Liver (tissue), 3 donors: ENCODE results near the gene ASF1B.

Experiments
- EGR1 ChIP-seq, 2 donors: IDR thresholded peaks; 2 replicates each; pipeline ENCODE4 v1.6.1; 2016 to 2018; ENCODE audit warnings: antibody characterized with exemption in 2 of 2, low read depth in 2 of 2
- FOXA1 ChIP-seq: IDR thresholded peaks from 2 replicates; pipeline ENCODE4 v1.6.1; 2016; ENCODE audit warnings: antibody characterized with exemption
- GABPA ChIP-seq, 2 donors: IDR thresholded peaks in 1 of 2; conservative IDR thresholded peaks in 1 of 2; 2 replicates each; pipeline ENCODE4 v1.6.1; 2016; ENCODE audit warnings: antibody characterized with exemption in 2 of 2, mild to moderate bottlenecking in 1 of 2, moderate library complexity in 1 of 2
- HNF4A ChIP-seq, 2 donors: conservative IDR thresholded peaks; 2 replicates each; pipeline ENCODE4 v1.6.1; 2016; ENCODE audit warnings: antibody characterized with exemption in 2 of 2, mild to moderate bottlenecking in 2 of 2
- JUND ChIP-seq, 2 donors: IDR thresholded peaks; 2 replicates each; pipeline ENCODE4 v1.6.1; 2016; ENCODE audit warnings: antibody characterized with exemption in 2 of 2
- MAX ChIP-seq: IDR thresholded peaks from 2 replicates; pipeline ENCODE4 v1.6.1; 2016; ENCODE audit warnings: antibody characterized with exemption
- RAD21 ChIP-seq, 2 donors: IDR thresholded peaks; 2 replicates each; pipeline ENCODE4 v1.6.1; 2016; ENCODE audit warnings: antibody characterized with exemption in 2 of 2, mild to moderate bottlenecking in 2 of 2
- REST ChIP-seq: IDR thresholded peaks from 2 replicates; pipeline ENCODE4 v1.6.1; 2016; ENCODE audit warnings: antibody characterized with exemption, mild to moderate bottlenecking
- RXRA ChIP-seq, 2 donors: IDR thresholded peaks; 2 replicates each; pipeline ENCODE4 v1.6.1; 2017 to 2018; ENCODE audit warnings: antibody characterized with exemption in 2 of 2, mild to moderate bottlenecking in 1 of 2
- SP1 ChIP-seq: IDR thresholded peaks from 2 replicates; pipeline ENCODE4 v1.6.1; 2018; ENCODE audit warnings: antibody characterized with exemption, mild to moderate bottlenecking
- TAF1 ChIP-seq: conservative IDR thresholded peaks from 2 replicates; pipeline ENCODE4 v1.6.1; 2016; ENCODE audit warnings: antibody characterized with exemption, mild to moderate bottlenecking
- YY1 ChIP-seq: IDR thresholded peaks from 2 replicates; pipeline ENCODE4 v1.6.1; 2016; ENCODE audit warnings: antibody characterized with exemption, mild to moderate bottlenecking
- TF ChIP-seq, protein P1 (sequence below): fragments of 150-350 bp; IDR thresholded peaks from 2 replicates; pipeline ENCODE4 v1.5.1; 2017; ENCODE audit warnings: improper control_type of control experiment, low read depth, low read length; ENCODE audit not compliant: missing input control
- donor health status: healthy.
- donor health status: healthy.

DNA sequence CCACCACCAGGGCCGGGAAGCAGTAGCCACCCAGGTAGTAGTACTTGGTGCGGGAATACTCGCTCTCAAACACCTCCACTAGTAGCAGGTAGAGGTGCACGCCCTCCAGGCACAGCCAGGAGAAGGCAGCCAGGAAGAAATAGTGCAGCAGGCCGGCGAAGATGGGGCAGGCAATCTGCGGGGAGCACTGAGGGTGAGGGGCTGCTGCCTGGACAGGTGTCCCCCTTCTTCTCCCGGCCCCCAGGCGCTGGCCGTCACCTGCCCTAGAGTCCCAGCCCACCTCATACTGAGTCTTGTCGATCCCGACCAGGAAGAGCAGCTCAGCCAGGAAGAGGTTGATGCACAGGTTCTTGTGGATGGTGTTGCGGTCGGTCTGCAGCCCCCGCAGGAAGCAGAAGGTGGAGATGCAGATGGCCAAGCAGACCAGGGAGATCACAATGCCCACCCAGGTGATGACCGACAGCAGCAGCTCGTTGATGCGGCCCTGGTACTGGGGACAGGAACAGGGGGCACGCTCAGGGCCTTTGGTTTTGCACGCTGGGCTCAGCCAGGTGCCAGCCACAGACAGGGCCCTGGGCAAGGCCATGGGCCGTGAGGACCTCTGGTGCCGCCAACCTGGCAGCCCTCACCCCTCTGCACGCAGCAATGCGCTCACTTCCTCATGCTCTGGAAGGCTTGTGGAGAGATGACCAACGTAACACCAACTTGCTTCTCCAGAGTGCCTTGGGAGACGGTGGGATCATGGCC, 20.8 kb upstream of the ASF1B start:
- TF ChIP-seq, protein P1, sequence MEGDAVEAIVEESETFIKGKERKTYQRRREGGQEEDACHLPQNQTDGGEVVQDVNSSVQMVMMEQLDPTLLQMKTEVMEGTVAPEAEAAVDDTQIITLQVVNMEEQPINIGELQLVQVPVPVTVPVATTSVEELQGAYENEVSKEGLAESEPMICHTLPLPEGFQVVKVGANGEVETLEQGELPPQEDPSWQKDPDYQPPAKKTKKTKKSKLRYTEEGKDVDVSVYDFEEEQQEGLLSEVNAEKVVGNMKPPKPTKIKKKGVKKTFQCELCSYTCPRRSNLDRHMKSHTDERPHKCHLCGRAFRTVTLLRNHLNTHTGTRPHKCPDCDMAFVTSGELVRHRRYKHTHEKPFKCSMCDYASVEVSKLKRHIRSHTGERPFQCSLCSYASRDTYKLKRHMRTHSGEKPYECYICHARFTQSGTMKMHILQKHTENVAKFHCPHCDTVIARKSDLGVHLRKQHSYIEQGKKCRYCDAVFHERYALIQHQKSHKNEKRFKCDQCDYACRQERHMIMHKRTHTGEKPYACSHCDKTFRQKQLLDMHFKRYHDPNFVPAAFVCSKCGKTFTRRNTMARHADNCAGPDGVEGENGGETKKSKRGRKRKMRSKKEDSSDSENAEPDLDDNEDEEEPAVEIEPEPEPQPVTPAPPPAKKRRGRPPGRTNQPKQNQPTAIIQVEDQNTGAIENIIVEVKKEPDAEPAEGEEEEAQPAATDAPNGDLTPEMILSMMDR, result no peak
- no peak for TF ChIP-seq MAX
- no peak for TF ChIP-seq YY1
- no peak for TF ChIP-seq RXRA (IDR thresholded peaks at IDR 0.05)
- TF ChIP-seq FOXA1, result no peak
- no peak for TF ChIP-seq RAD21 (IDR thresholded peaks at IDR 0.05)
- no peak for TF ChIP-seq REST
- TF ChIP-seq TAF1, result no peak
- no peak for TF ChIP-seq EGR1 (IDR thresholded peaks at IDR 0.05; ENCODE audit: low read depth in 2 of 2)
- no peak for TF ChIP-seq HNF4A (conservative IDR thresholded peaks at IDR 0.05)
- TF ChIP-seq JUND (IDR thresholded peaks at IDR 0.05), result no peak
- TF ChIP-seq SP1, result no peak
- TF ChIP-seq GABPA (IDR thresholded peaks at IDR 0.05 in 1 of 2, conservative IDR thresholded peaks at IDR 0.05 in 1 of 2), result no peak
